Prostate gland (tissue), 2 donors: ENCODE results near the gene KCTD11.

Experiments used
- POLR2A ChIP-seq: fragments of 450-650 bp; IDR thresholded peaks from one replicate; pipeline ENCODE4 v1.6.1; 2016; ENCODE audit warnings: antibody characterized with exemption, mild to moderate bottlenecking
- TF ChIP-seq, protein P1 (sequence below), 4 experiments: fragments of 200-600 bp in 2 of 4; fragments of 450-650 bp in 2 of 4; sonication (generic) in 2 of 4; IDR thresholded peaks; 1 replicate in 3 of 4; 2 replicates in 1 of 4; pipeline ENCODE4 v1.5.1; 2016 to 2019; ENCODE audit warnings: antibody characterized with exemption in 4 of 4, mild to moderate bottlenecking in 2 of 4, moderate library complexity in 2 of 4

DNA sequence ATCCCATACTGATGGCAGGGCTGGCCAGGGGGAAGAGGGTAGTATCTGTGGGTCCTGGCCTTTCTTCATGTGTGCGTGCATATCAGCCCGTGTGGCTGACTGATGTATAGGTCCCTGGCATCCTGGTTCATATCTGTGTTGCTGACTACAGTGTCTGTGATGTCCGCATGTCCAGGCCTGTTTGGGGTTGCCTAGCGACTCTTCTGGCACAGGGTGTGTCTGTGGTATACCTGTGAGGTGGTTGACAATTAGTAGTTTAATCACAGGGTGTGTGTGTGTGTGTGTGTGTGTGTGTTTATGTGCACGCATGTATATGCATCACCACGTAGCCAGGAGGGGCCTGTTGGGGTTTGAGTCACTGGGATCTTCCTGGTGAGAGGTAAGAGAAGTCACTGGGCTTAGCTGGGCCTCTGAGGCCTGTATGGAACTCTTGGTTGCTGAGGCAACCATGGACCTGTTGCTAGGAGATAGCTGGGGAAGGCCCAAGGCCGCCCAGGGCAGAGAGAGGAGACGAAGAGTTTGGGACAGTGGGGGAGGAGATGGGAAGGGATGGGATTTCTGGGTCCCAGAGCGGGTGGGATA is 2.4 kb downstream of the KCTD11 start:
- TF ChIP-seq, protein P1, sequence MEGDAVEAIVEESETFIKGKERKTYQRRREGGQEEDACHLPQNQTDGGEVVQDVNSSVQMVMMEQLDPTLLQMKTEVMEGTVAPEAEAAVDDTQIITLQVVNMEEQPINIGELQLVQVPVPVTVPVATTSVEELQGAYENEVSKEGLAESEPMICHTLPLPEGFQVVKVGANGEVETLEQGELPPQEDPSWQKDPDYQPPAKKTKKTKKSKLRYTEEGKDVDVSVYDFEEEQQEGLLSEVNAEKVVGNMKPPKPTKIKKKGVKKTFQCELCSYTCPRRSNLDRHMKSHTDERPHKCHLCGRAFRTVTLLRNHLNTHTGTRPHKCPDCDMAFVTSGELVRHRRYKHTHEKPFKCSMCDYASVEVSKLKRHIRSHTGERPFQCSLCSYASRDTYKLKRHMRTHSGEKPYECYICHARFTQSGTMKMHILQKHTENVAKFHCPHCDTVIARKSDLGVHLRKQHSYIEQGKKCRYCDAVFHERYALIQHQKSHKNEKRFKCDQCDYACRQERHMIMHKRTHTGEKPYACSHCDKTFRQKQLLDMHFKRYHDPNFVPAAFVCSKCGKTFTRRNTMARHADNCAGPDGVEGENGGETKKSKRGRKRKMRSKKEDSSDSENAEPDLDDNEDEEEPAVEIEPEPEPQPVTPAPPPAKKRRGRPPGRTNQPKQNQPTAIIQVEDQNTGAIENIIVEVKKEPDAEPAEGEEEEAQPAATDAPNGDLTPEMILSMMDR (IDR thresholded peaks at IDR 0.05), result no peak
- peak; percentile 36 for TF ChIP-seq POLR2A
